ENCODE results near the gene GIMAP8. TPM values are rescaled to one million over a fixed set of nuclear protein-coding genes. Genes with fewer than 3 reads are reported as not detected.
A peak's percentile ranks its signal among the peaks of the same experiment; 100 is the strongest.

GIMAP8 gene
- polyA plus RNA-seq, 1 experiment: not detected

GRCh38 chr7:150415161-150416153 lies 35.0 kb upstream of the GIMAP8 start:
- ChIA-PET CTCF (no interaction called here), POLR2A (no interaction called here)
- Histone ChIP-seq H3K36me3 (ENCODE audit: control insufficient read depth, insufficient read depth, low read length) (no peaks in the 10 kb centered on the region; the same call in 1 of the 2 replicates), H3K4me3 (ENCODE audit: low read depth, low read length) (no peak overlapping the region), H3K27me3 (ENCODE audit: control insufficient read depth, insufficient read depth, low read length) (no peaks in the 10 kb centered on the region)
- no peak for TF ChIP-seq CTCF (IDR thresholded peaks at IDR 0.05; ENCODE audit: insufficient read depth, low read depth, low read length)
- no peak for DNase-seq (ENCODE audit: low read depth)

GRCh38 chr7:150417239-150417638 lies 33.2 kb upstream of the GIMAP8 start:
- H3K36me3 ChIP-seq (ENCODE audit: control insufficient read depth, insufficient read depth, low read length): no peaks in the 10 kb centered on the region
- ChIA-PET CTCF (interaction anchor here (0.7 to 2.0 kb wide), 6 partner anchors 8 to 56 kb away, joined by 3 to 6 read pairs (median 4); no protein-coding TSS in a partner anchor), POLR2A (no interaction called here)
- DNase-seq (ENCODE audit: low read depth): no peak
- no peak for TF ChIP-seq CTCF (IDR thresholded peaks at IDR 0.05; ENCODE audit: insufficient read depth, low read depth, low read length)
- H3K27me3 ChIP-seq (ENCODE audit: control insufficient read depth, insufficient read depth, low read length): no peaks in the 10 kb centered on the region
- no peak overlapping the region for H3K4me3 ChIP-seq (ENCODE audit: low read depth, low read length)

- Histone ChIP-seq H3K4me3 (ENCODE audit: low read depth, low read length) (no peak overlapping the region), H3K27me3 (ENCODE audit: control insufficient read depth, insufficient read depth, low read length) (no peaks in the 10 kb centered on the region), H3K36me3 (ENCODE audit: control insufficient read depth, insufficient read depth, low read length) (no peaks in the 10 kb centered on the region)
- TF ChIP-seq CTCF (IDR thresholded peaks at IDR 0.05; ENCODE audit: insufficient read depth, low read depth, low read length): no peak
- ChIA-PET CTCF (interaction anchor here (0.7 to 2.0 kb wide), 8 partner anchors 8 to 57 kb away, joined by 3 to 6 read pairs (median 4); no protein-coding TSS in a partner anchor), POLR2A (no interaction called here)
- DNase-seq (ENCODE audit: low read depth): no peak
Observed at GRCh38 chr7:150417863-150418262, 32.6 kb upstream of the GIMAP8 start.

- no peak for DNase-seq (ENCODE audit: low read depth)
- ChIA-PET CTCF (interaction anchor here (0.5 to 2.1 kb wide), 6 partner anchors 9 to 344 kb away, joined by 3 to 7 read pairs (median 4); no protein-coding TSS in a partner anchor), POLR2A (no interaction called here)
- TF ChIP-seq CTCF (IDR thresholded peaks at IDR 0.05; ENCODE audit: insufficient read depth, low read depth, low read length): no peak
- no peak overlapping the region for H3K4me3 ChIP-seq (ENCODE audit: low read depth, low read length)
- H3K27me3 ChIP-seq (ENCODE audit: control insufficient read depth, insufficient read depth, low read length): no peaks in the 10 kb centered on the region
- no peaks in the 10 kb centered on the region for H3K36me3 ChIP-seq (ENCODE audit: control insufficient read depth, insufficient read depth, low read length)
Observed at GRCh38 chr7:150420242-150420641, 30.2 kb upstream of the GIMAP8 start.

- Histone ChIP-seq H3K27me3 (ENCODE audit: control insufficient read depth, insufficient read depth, low read length) (0 out of 2 replicates have a peak, but pooled peaks cover 2% of the 10 kb centered on the region), H3K36me3 (ENCODE audit: control insufficient read depth, insufficient read depth, low read length) (no peaks in the 10 kb centered on the region), H3K4me3 (ENCODE audit: low read depth, low read length) (no peak overlapping the region)
- POLR2A ChIA-PET: no interaction called here
- CTCF ChIA-PET: interaction anchor here (0.6 to 2.1 kb wide), 16 partner anchors 9 to 81 kb away, joined by 3 to 10 read pairs (median 4); partner anchors contain the start of gene REPIN1
- no peak for DNase-seq (ENCODE audit: low read depth)
- peak; percentile 87 for TF ChIP-seq CTCF (IDR thresholded peaks at IDR 0.05; ENCODE audit: insufficient read depth, low read depth, low read length)
Observed at GRCh38 chr7:150420987-150421674, 29.3 kb upstream of the GIMAP8 start.
